OCI-LY7 (cell line): ENCODE measurements around the gene MTURN. TPM values are rescaled to one million over a fixed set of nuclear protein-coding genes. Genes with fewer than 3 reads are reported as not detected.

ENCODE experiments used
- BruUV-seq: library from RNA; stranded (reverse); fragments of 400-500 nt; replicated peaks from 2 replicates; lab custom pipeline; 2021; lab: Mats Ljungman, UMichigan
- CTCF ChIA-PET: fragments of 300-600 bp; sonication (Branson Sonifier 250); formaldehyde crosslinking; loops from one replicate; lab custom pipeline; 2022; ENCODE audit warnings: antibody characterized with exemption; ENCODE audit not compliant: unreplicated experiment; lab: Charles Lee
- POLR2A ChIA-PET: fragments of 300-600 bp; sonication (Branson Sonifier 250); formaldehyde crosslinking; loops from one replicate; lab custom pipeline; 2022; ENCODE audit warnings: antibody characterized with exemption; lab: Charles Lee
- DNase-seq: peaks from one replicate; pipeline ENCODE4 v3.0.0-alpha.2; 2015; ENCODE audit warnings: low spot score
- H2AFZ ChIP-seq: fragments of 200-600 bp; sonication (generic), shearing (Covaris generic); 2 replicates; pipeline ENCODE4 v1.6.1; 2014; ENCODE audit warnings: mild to moderate bottlenecking, antibody characterized with exemption, low read length, moderate library complexity
- H3K27ac ChIP-seq: fragments of 200-600 bp; sonication (generic); 2 replicates; pipeline ENCODE4 v1.5.1; 2014; ENCODE audit warnings: mixed run types, low read depth, mild to moderate bottlenecking, moderate library complexity, low read length, inconsistent platforms; ENCODE audit not compliant: poor library complexity, severe bottlenecking
- H3K36me3 ChIP-seq: fragments of 200-600 bp; sonication (generic); 2 replicates; pipeline ENCODE4 v1.6.1; 2014; ENCODE audit warnings: mild to moderate bottlenecking, antibody characterized with exemption, low read length, moderate library complexity, mixed read lengths; ENCODE audit not compliant: insufficient read depth
- H3K4me1 ChIP-seq: fragments of 200-600 bp; sonication (generic); 2 replicates; pipeline ENCODE4 v1.5.1; 2014; ENCODE audit warnings: mild to moderate bottlenecking, low read length; ENCODE audit not compliant: insufficient read depth, poor library complexity, severe bottlenecking
- H3K4me2 ChIP-seq: fragments of 200-600 bp; sonication (generic); 2 replicates; pipeline ENCODE4 v1.6.1; 2014; ENCODE audit warnings: mild to moderate bottlenecking, low read length
- H3K4me3 ChIP-seq: fragments of 200-600 bp; sonication (generic); 2 replicates; pipeline ENCODE4 v1.5.1; 2014; ENCODE audit warnings: mild to moderate bottlenecking, low read depth, low read length; ENCODE audit not compliant: poor library complexity, severe bottlenecking
- H3K79me2 ChIP-seq: fragments of 200-600 bp; sonication (generic); 2 replicates; pipeline ENCODE4 v1.6.1; 2016; ENCODE audit warnings: low read depth, mild to moderate bottlenecking, low read length, moderate library complexity, mixed read lengths; ENCODE audit not compliant: insufficient read depth
- H3K9me2 ChIP-seq: fragments of 200-600 bp; sonication (generic); 2 replicates; pipeline ENCODE4 v1.6.1; 2016; ENCODE audit warnings: mild to moderate bottlenecking, low read length, mixed read lengths; ENCODE audit not compliant: insufficient read depth
- H3K9me3 ChIP-seq: fragments of 200-600 bp; sonication (generic); 2 replicates; pipeline ENCODE4 v1.6.1; 2014; ENCODE audit warnings: mild to moderate bottlenecking, mixed run types, low read length, mixed read lengths
- H4K20me1 ChIP-seq: fragments of 200-600 bp; sonication (generic); 2 replicates; pipeline ENCODE4 v1.6.1; 2014; ENCODE audit warnings: mild to moderate bottlenecking, antibody characterized with exemption, low read length, moderate library complexity, mixed read lengths; ENCODE audit not compliant: insufficient read depth
- CTCF ChIP-seq: fragments of 200-600 bp; sonication (generic); conservative IDR thresholded peaks from 2 replicates; pipeline ENCODE4 v1.5.1; 2014; ENCODE audit warnings: mild to moderate bottlenecking, antibody characterized with exemption, low read length, moderate library complexity, mixed read lengths
- EZH2phosphoT487 ChIP-seq: fragments of 200-600 bp; sonication (generic); IDR thresholded peaks from 2 replicates; pipeline ENCODE4 v1.6.1; 2018; ENCODE audit warnings: low read depth, borderline replicate concordance, mild to moderate bottlenecking, mixed run types, antibody characterized with exemption, low read length, moderate library complexity, mixed read lengths
- intact Hi-C: fragments of 100-400 bp; cut with micrococcal nuclease; formaldehyde crosslinking; loops from one replicate; pipeline ENCODE4 v1.10.0; 2022; ENCODE audit not compliant: unreplicated experiment
- total RNA-seq, 2 experiments: library from RNA; depleted of rRNA in 1 of 2; stranded (reverse); fragments of >200 nt in 1 of 2; shearing (Covaris generic) in 1 of 2; gene quantifications; 2 replicates each; pipeline ENCODE4 v1.2.3, GENCODE V29; 2014 to 2022

Gene MTURN
- total RNA-seq, 2 experiments from 2014 or later, result 2.9 to 4.1 TPM

GRCh38 chr7:30197438-30197837 lies 62.7 kb downstream of the MTURN start:
- H3K36me3 ChIP-seq, result no peaks in the 10 kb centered on the region
- no peak overlapping the region for H3K4me3 ChIP-seq
- H3K79me2 ChIP-seq, result no peaks in the 10 kb centered on the region
- H3K27ac ChIP-seq, result no peak overlapping the region
- POLR2A ChIA-PET, result interaction anchor here (0.6 to 1.1 kb wide), 3 partner anchors 18 to 70 kb away, joined by 3 read pairs; no protein-coding TSS in a partner anchor
- no peak for DNase-seq
- no peaks in the 10 kb centered on the region for H4K20me1 ChIP-seq
- TF ChIP-seq EZH2phosphoT487, result no peak
- no peak for TF ChIP-seq CTCF
- H3K9me2 ChIP-seq, result no peaks in the 10 kb centered on the region
- peaks cover 19% of the 10 kb centered on the region for H3K4me1 ChIP-seq
- H2AFZ ChIP-seq, result no peak overlapping the region
- peaks cover 21% of the 10 kb centered on the region for H3K9me3 ChIP-seq
- CTCF ChIA-PET, result no interaction called here
- H3K4me2 ChIP-seq, result no peak overlapping the region
- intact Hi-C loops, result no loop called here
- no TSS peak for BruUV-seq

GRCh38 chr7:30199271-30199670 lies 64.5 kb downstream of the MTURN start:
- peaks cover 21% of the 10 kb centered on the region for H3K9me3 ChIP-seq
- POLR2A ChIA-PET, result interaction anchor here (0.8 to 2.2 kb wide), 2 partner anchors 17 to 20 kb away, joined by 3 to 6 read pairs; no protein-coding TSS in a partner anchor
- H3K4me2 ChIP-seq, result no peak overlapping the region
- no peaks in the 10 kb centered on the region for H3K36me3 ChIP-seq
- H2AFZ ChIP-seq, result no peak overlapping the region
- CTCF ChIA-PET, result no interaction called here
- H4K20me1 ChIP-seq, result no peaks in the 10 kb centered on the region
- intact Hi-C loops, result no loop called here
- no peaks in the 10 kb centered on the region for H3K9me2 ChIP-seq
- peaks cover 19% of the 10 kb centered on the region for H3K4me1 ChIP-seq
- TF ChIP-seq EZH2phosphoT487, result no peak
- TF ChIP-seq CTCF, result no peak
- no peak overlapping the region for H3K4me3 ChIP-seq
- H3K27ac ChIP-seq, result no peak overlapping the region
- DNase-seq, result no peak
- no TSS peak for BruUV-seq
- H3K79me2 ChIP-seq, result no peaks in the 10 kb centered on the region

GRCh38 chr7:30200591-30200990 lies 65.8 kb downstream of the MTURN start:
- DNase-seq, result no peak
- POLR2A ChIA-PET, result interaction anchor here (1.2 to 2.2 kb wide), 2 partner anchors 11 to 18 kb away, joined by 3 to 6 read pairs; no protein-coding TSS in a partner anchor

More at GRCh38 chr7:30200591-30200990, 65.8 kb downstream of the MTURN start:
- Histone ChIP-seq H3K9me3 (peaks cover 17% of the 10 kb centered on the region), H3K27ac (no peak overlapping the region), H3K79me2 (no peaks in the 10 kb centered on the region), H3K36me3 (no peaks in the 10 kb centered on the region), H3K4me2 (peak overlapping the region; percentile 44), H3K4me1 (peaks cover 19% of the 10 kb centered on the region), H2AFZ (peak overlapping the region; percentile 87; the same call in 1 of the 2 replicates), H4K20me1 (no peaks in the 10 kb centered on the region), H3K9me2 (no peaks in the 10 kb centered on the region), H3K4me3 (no peak overlapping the region)
- no TSS peak for BruUV-seq
- intact Hi-C loops, result no loop called here
- TF ChIP-seq CTCF (no peak), EZH2phosphoT487 (no peak)
- CTCF ChIA-PET, result no interaction called here
